Cardiac atrium fibroblast (primary cell): ENCODE data around the gene ZNF582. TPM values are rescaled to one million over a fixed set of nuclear protein-coding genes. Genes with fewer than 3 reads are reported as not detected.

Experiments used
- total RNA-seq: library from RNA; depleted of rRNA; stranded (reverse); fragments of >200 nt; gene quantifications from 2 replicates; pipeline ENCODE4 v1.2.3, GENCODE V29; 2015

Gene ZNF582
- total RNA-seq: 1.6 and 3.2 TPM in 2 replicates

GRCh38 chr19:56393119-56394012, at the start of gene ZNF582:
Gene ZNF582, minus strand, starts transcription at chr19:56393534. Its CDS starts 1,782 bp downstream, at chr19:56391752.

GRCh38 chr19:56403764-56404704, 10.7 kb upstream of the ZNF582 start, which contains the start of gene ZNF583:
Gene ZNF583, plus strand, starts transcription at chr19:56404332. Its CDS starts 2,783 bp downstream, at chr19:56407115.

Other genes with a start within 250 kb of the ZNF582 start
- gene GALP, start 217.5 kb downstream of the ZNF582 start, total RNA-seq: not detected in 2 replicates
- gene ZSCAN5B, start 195.8 kb downstream of the ZNF582 start, total RNA-seq: not detected in 2 replicates
- not detected in 2 replicates for gene ZSCAN5C, start 191.3 kb downstream of the ZNF582 start, total RNA-seq
- not detected in 2 replicates for gene EDDM13, start 120.8 kb downstream of the ZNF582 start, total RNA-seq
- 11.0 and 11.3 TPM in 2 replicates for gene ZSCAN5A, start 78.7 kb downstream of the ZNF582 start, total RNA-seq
- gene ZNF583, start 10.8 kb upstream of the ZNF582 start, total RNA-seq: 2.7 and 2.8 TPM in 2 replicates
- gene ZNF667, start 83.8 kb upstream of the ZNF582 start, total RNA-seq: 5.0 and 5.2 TPM in 2 replicates
- 3.2 and 3.6 TPM in 2 replicates for gene ZNF471, start 114.3 kb upstream of the ZNF582 start, total RNA-seq
- gene ZFP28, start 145.4 kb upstream of the ZNF582 start, total RNA-seq: 7.8 and 13.4 TPM in 2 replicates
- gene ZNF470, start 173.9 kb upstream of the ZNF582 start, total RNA-seq: 4.9 and 5.4 TPM in 2 replicates
- 4.0 and 9.4 TPM in 2 replicates for gene ZNF71, start 201.8 kb upstream of the ZNF582 start, total RNA-seq
- not detected in 2 replicates for gene SMIM17, start 249.6 kb upstream of the ZNF582 start, total RNA-seq